Body of pancreas (tissue), 4 donors: ENCODE results near the gene TUBA8. TPM values are rescaled to one million over a fixed set of nuclear protein-coding genes. Genes with fewer than 3 reads are reported as not detected.
"Not testable (repeated sequence)": the region's sequence is repeated elsewhere in the genome, so short reads cannot be mapped to it uniquely, and the experiment has no call there.

Source experiments
- ATAC-seq: fragments of 150-250 bp; one replicate; pipeline ENCODE4 v1.9.1; 2016
- DNase-seq, 4 donors: peaks; one replicate each; pipeline ENCODE4 v3.0.0-alpha.2; 2019
- H3K27ac ChIP-seq, 4 donors: fragments of 200-600 bp; sonication (generic); 1 replicate in 3 of 4; 2 replicates in 1 of 4; pipeline versions ENCODE4 v1.5.1 to v1.6.1; 2016 to 2019; ENCODE audit warnings: mild to moderate bottlenecking in 1 of 4, mixed read lengths in 1 of 4, moderate library complexity in 1 of 4
- H3K27me3 ChIP-seq, 2 donors: fragments of 200-600 bp; sonication (generic); one replicate each; pipeline ENCODE4 v1.6.0; 2016; ENCODE audit warnings: mild to moderate bottlenecking in 1 of 2
- H3K36me3 ChIP-seq, 2 donors: fragments of 200-600 bp; sonication (generic); replicated peaks in 1 of 2; 2 replicates each; pipeline ENCODE4 v1.5.1; 2016; ENCODE audit warnings: low read depth in 2 of 2; ENCODE audit not compliant: insufficient read depth in 1 of 2
- H3K4me1 ChIP-seq: fragments of 200-600 bp; sonication (generic); one replicate; pipeline ENCODE4 v1.6.0; 2016
- H3K4me3 ChIP-seq, 2 donors: fragments of 200-600 bp; sonication (generic); 1 replicate in 1 of 2; 2 replicates in 1 of 2; pipeline ENCODE4 v1.5.1; 2016 to 2019
- H3K9me3 ChIP-seq, 3 donors: fragments of 200-600 bp; sonication (generic); 1 replicate in 2 of 3; 2 replicates in 1 of 3; pipeline ENCODE4 v1.5.1; 2016
- POLR2A ChIP-seq, 3 donors: fragments of 450-650 bp; IDR thresholded peaks; one replicate each; pipeline ENCODE4 v1.6.1; 2016; ENCODE audit warnings: antibody characterized with exemption in 3 of 3, mild to moderate bottlenecking in 2 of 3
- WGBS, 2 donors: methylation state at CpG; one replicate each; pipeline ENCODE4 v1.1.5; 2017; 5-methylcytosine and 5-hydroxymethylcytosine counted together
- intact Hi-C: fragments of 100-400 bp; cut with DNase I; formaldehyde crosslinking; loops from one replicate; pipeline ENCODE4 v1.15.1; 2023
- total RNA-seq, 2 donors: library from RNA; depleted of rRNA; stranded (reverse); fragments of >200 nt; gene quantifications; one replicate each; pipeline ENCODE4 v1.1.0, GENCODE V29; 2016
- TF ChIP-seq, protein P1 (sequence below), 7 experiments: fragments of 450-650 bp in 4 of 7; fragments of 200-600 bp in 3 of 7; sonication (generic) in 3 of 7; IDR thresholded peaks; one replicate each; pipeline ENCODE4 v1.5.1; 2016 to 2019; ENCODE audit warnings: antibody characterized with exemption in 7 of 7

TUBA8 gene
- total RNA-seq, 2 donors from 2014 or later: 5.2 to 8.6 TPM

DNA sequence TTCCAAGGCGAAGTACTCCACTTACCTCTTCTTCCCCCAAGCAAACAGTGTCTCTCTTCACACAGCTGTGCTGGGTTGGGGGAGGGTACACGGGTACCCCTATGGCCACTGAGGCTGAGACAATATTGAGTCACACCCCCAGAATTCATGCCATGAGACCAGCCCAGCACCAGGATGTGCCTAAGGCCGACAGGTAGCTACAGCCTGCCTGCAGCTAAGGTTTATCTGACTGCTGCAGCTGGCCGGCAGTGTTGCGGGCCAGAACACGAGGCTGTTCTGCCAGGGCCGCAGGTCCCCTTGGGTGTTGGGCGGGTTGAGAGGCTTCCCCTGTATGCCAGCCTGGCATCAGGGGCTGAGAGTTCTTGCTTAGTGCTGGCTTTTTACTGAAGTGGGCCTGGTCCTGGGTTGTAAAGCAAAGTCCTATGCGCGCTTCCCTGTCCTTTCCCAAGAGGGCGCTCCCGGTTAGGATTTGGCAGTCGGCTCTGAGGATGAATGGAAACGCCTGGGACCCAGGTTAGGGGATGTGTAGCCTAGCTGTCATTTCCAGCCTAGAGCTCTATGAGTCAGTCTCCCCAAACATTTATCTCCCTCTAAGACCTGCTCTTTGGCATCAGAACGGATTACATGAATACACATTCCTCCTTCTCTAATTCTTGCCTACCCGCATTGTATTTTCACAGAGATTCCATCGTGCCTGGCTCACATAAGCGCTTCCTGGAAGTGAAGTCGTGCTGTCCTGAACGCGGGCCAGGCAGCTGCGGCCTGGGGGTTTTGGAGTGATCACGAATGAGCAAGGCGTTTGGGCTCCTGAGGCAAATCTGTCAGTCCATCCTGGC, 46.5 kb downstream of the TUBA8 start:
- WGBS, 2 donors: 57 to 67% methylated on average over 19 to 24 of the region's 24 CpGs
- Histone ChIP-seq H3K27me3 (no peaks in the 10 kb centered on the region), H3K36me3 (no peaks in the 10 kb centered on the region), H3K4me1 (no peaks in the 10 kb centered on the region), H3K9me3 (no peaks in the 10 kb centered on the region), H3K4me3 (no peak overlapping the region), H3K27ac (no peak overlapping the region)
- TF ChIP-seq, protein P1, sequence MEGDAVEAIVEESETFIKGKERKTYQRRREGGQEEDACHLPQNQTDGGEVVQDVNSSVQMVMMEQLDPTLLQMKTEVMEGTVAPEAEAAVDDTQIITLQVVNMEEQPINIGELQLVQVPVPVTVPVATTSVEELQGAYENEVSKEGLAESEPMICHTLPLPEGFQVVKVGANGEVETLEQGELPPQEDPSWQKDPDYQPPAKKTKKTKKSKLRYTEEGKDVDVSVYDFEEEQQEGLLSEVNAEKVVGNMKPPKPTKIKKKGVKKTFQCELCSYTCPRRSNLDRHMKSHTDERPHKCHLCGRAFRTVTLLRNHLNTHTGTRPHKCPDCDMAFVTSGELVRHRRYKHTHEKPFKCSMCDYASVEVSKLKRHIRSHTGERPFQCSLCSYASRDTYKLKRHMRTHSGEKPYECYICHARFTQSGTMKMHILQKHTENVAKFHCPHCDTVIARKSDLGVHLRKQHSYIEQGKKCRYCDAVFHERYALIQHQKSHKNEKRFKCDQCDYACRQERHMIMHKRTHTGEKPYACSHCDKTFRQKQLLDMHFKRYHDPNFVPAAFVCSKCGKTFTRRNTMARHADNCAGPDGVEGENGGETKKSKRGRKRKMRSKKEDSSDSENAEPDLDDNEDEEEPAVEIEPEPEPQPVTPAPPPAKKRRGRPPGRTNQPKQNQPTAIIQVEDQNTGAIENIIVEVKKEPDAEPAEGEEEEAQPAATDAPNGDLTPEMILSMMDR (IDR thresholded peaks at IDR 0.05): peak in 6 of 7 experiments; percentile 21 to 54 (median 28)
- TF ChIP-seq POLR2A (IDR thresholded peaks at IDR 0.05): no peak
- intact Hi-C loops: no loop called here
- ATAC-seq (peak; percentile 40), DNase-seq (peak; percentile 38 to 67 (median 52))

DNA sequence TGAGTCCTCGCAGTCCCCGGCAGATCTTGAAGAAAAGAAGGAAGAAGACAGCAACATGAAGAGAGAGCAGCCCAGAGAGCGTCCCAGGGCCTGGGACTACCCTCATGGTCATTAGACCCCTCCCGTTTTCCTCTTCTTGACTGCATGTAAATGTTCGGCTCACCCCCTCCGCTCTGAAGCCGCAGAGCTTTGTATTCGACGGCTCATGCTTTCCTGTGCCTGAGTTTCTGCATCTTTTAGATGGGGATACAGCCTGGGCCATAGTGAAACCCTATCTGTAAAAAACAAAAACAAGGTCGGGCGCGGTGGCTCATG, 47.1 kb downstream of the TUBA8 start:
- TF ChIP-seq, protein P1 (IDR thresholded peaks at IDR 0.05): no peak
- no peak for TF ChIP-seq POLR2A (IDR thresholded peaks at IDR 0.05)
- no peaks in the 10 kb centered on the region for H3K4me1 ChIP-seq
- intact Hi-C loops: no loop called here
- H3K27ac ChIP-seq: no peak overlapping the region
- ATAC-seq: no peak
- 89 to 91% methylated on average over 12 of the region's 12 CpGs for WGBS, 2 donors
- no peak overlapping the region for H3K4me3 ChIP-seq
- no peak for DNase-seq
- H3K27me3 ChIP-seq: no peaks in the 10 kb centered on the region
- H3K36me3 ChIP-seq: no peaks in the 10 kb centered on the region
- no peaks in the 10 kb centered on the region for H3K9me3 ChIP-seq

DNA sequence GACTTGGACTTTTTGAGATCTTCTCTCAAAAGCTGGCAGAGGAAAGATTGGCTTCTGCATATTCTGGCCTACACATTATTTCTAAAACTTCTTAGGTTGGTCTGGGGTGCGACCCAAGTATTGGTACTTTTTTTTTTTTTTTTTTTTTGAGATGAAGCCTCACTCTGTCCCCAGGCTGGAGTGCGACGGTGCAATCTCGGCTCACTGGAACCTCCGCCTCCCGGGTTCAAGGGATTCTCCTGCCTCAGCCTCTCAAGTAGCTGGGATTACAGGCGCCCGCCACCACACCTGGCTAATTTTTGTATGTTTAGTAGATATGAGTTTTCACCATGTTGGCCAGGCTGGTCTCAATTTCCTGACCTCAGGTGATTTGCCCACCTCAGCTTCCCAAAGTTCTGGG, 50.0 kb downstream of the TUBA8 start:
- ATAC-seq, intact Hi-C loops, H3K27me3 ChIP-seq, H3K27ac ChIP-seq, H3K4me1 ChIP-seq, H3K4me3 ChIP-seq, H3K36me3 ChIP-seq, DNase-seq, H3K9me3 ChIP-seq: not testable (repeated sequence)
- 97 to 98% methylated on average over 8 of the region's 8 CpGs for WGBS, 2 donors

DNA sequence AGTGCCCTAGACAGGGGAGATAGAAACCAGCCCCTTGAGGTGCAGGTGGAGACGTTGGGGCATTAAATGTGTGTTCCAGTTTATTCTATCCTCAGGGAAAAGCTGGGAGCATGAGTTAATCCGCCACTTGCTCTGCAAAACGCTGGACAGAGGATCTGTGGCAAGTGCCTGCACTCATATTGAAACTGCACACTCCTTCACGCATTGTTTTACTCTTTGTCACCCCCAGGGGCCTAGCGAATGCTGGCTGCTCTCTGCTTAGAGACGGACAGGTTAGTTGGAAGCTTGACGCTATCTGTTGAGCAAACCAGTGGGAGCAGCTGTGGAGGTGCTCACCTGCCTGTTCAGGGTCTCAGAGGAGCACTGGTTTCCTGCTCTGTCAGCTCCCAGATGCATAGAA, 53.2 kb downstream of the TUBA8 start:
- intact Hi-C loops, DNase-seq, ATAC-seq, H3K36me3 ChIP-seq, H3K4me1 ChIP-seq, H3K4me3 ChIP-seq, H3K9me3 ChIP-seq, H3K27me3 ChIP-seq, H3K27ac ChIP-seq: not testable (repeated sequence)
- WGBS, 2 donors: 83 to 84% methylated on average over 2 to 7 of the region's 7 CpGs

DNA sequence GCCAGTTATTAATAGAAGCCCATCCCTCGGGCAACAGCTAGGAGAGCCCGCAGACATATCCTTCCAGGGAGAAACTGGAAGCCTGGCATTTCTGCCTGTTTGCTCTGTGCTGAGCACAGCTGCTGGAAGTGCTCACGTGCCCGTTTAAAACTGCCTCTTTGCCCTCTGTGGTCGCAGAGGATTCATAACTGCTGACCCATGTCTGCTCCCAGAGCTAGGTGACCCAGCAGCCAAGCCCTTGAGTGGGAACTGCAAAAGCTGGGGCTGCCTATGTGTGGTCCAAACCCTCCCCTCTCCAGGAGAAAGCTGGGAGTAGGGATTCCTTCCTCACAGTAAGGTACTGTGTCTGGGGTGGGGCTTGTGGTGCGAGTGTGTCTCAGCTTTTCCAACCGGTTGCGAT, 54.0 kb downstream of the TUBA8 start:
- intact Hi-C loops: not testable (repeated sequence)

DNA sequence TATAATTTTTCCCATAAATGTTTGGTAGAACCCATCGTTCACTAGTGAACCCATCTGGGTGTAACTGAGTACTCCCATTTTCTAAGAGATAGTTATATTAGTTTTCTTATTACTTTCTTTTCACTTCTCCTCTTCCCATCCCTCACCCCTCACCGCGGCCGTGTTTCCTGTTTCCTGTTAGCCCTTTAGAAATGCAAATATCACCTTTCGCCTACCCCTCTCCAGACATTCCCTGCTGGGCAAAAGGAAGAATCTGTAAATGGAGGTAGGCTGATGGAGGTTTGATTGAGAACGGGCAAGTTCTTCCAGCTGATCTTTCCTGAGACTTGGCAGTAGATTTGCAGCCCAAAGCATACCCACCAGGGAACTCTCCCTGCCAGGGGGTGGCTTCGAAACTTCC, 54.7 kb downstream of the TUBA8 start:
- DNase-seq, ATAC-seq, intact Hi-C loops, H3K4me3 ChIP-seq, H3K36me3 ChIP-seq, H3K4me1 ChIP-seq, H3K27ac ChIP-seq, H3K27me3 ChIP-seq, H3K9me3 ChIP-seq: not testable (repeated sequence)
- whole genome bisulfite sequencing, 2 donors: no CpG with 5 or more reads among the region's 7 CpGs

More for the DNA sequence above, 54.0 kb downstream of the TUBA8 start:
- WGBS, 2 donors: 67% methylated on average over 7 of the region's 8 CpGs; no CpG with 5 or more reads in 1 of the 2 donors
- H3K9me3 ChIP-seq, H3K4me3 ChIP-seq, H3K4me1 ChIP-seq, H3K27ac ChIP-seq, H3K27me3 ChIP-seq, H3K36me3 ChIP-seq, ATAC-seq, DNase-seq: not testable (repeated sequence)

DNA sequence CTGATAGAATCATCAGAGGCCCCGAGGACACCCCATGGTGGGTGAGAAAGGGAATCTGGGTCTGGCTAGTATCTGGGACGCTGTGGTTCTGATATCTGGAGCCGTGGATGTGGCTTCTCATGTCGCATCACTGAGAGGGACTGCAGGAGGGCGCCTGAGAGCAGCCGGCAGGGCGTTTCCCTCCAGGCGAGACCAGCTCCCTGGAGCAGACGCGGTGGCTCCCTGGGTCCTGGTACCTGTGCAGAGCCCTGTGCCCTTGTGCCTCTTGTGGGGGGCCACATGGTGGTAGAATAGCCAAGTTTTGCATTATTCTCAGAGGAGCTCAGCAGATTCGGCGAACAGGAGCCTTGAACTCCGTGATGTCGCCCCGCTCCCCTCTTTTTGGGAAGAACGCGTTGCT, 59.7 kb downstream of the TUBA8 start:
- H3K4me3 ChIP-seq, DNase-seq, ATAC-seq, H3K27ac ChIP-seq, intact Hi-C loops, H3K27me3 ChIP-seq, H3K36me3 ChIP-seq, H3K9me3 ChIP-seq, H3K4me1 ChIP-seq: not testable (repeated sequence)
- WGBS, 2 donors: 85 to 100% methylated on average over 6 to 9 of the region's 17 CpGs

DNA sequence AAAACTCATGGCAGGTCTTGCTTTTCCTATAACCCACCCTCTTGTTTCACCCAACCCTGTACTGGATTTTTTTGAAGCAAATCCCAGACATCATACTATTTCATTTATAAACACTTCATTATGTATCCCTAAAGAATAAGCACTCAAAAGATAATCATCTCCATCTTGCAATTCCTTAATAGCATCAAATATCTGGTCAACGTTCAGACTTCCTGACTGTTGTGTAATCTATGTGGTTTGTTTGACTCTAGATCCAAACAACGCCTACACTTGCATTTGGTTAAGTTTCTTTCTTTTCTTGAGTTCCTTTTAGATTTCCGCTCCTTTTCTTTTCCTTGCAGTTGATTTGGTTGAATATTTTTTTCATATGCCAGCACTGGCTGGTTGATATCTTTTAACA, 61.6 kb downstream of the TUBA8 start:
- WGBS, 2 donors: 72 to 80% methylated on average over 3 of the region's 3 CpGs
- H3K27ac ChIP-seq, H3K4me1 ChIP-seq, H3K27me3 ChIP-seq, DNase-seq, ATAC-seq, H3K36me3 ChIP-seq, H3K9me3 ChIP-seq, H3K4me3 ChIP-seq, intact Hi-C loops: not testable (repeated sequence)

DNA sequence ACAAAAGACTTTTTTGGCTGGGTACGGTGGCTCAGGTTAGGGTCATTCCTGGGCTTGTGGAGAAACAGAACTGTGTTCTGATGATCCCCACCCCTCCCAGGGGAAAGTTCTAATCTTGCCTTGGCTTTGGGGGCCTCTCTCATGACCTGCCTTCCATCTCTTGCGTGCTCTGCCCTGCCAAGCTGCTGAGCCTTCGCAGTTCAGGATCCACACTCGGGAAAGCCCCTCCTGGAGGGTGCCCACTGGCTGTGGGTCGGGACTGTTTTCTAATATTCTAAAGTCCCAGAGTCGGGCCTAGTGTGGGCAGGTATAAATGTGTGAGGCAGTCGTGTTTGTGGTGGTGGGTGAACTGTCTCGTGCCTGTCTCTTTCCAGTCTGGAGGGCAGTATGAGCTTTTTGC, 62.2 kb downstream of the TUBA8 start:
- intact Hi-C loops, H3K27ac ChIP-seq, H3K36me3 ChIP-seq, H3K4me3 ChIP-seq, H3K27me3 ChIP-seq, DNase-seq, ATAC-seq, H3K4me1 ChIP-seq, H3K9me3 ChIP-seq: not testable (repeated sequence)
- 60 to 75% methylated on average over 3 to 6 of the region's 8 CpGs for WGBS, 2 donors

DNA sequence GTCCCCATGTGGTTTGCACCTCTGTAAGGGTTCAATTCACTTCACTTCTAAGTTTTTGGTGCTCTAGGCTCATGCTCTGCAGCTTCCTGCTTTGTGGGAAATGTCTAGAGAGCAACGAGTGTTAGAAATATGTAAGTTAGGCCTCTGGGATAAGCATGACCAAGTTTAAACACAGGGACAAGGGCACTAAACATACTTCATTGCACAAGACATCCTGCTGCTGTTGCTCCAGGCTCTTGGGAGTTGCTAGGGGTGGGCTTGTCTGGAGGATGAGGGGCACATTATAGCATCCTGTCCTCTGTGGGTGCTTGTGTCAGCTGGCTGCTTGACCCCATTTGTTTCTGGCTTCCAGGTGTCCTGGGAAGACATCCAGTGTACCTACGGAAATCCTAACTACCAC, 62.8 kb downstream of the TUBA8 start:
- H3K36me3 ChIP-seq, H3K27me3 ChIP-seq, H3K27ac ChIP-seq, H3K9me3 ChIP-seq, ATAC-seq, intact Hi-C loops, DNase-seq, H3K4me3 ChIP-seq, H3K4me1 ChIP-seq: not testable (repeated sequence)
- 67 to 80% methylated on average over 2 of the region's 2 CpGs for WGBS, 2 donors
